IPS DF 6.9 (cell line): Measurements from ENCODE around the gene MCHR2.
"Not testable (repeated sequence)": the region's sequence is repeated elsewhere in the genome, so short reads cannot be mapped to it uniquely, and the experiment has no call there.

ENCODE experiments used
- DNase-seq: peaks from one replicate; pipeline ENCODE4 v3.0.0-alpha.2; 2013; ENCODE audit warnings: low read depth, low spot score
- H3K27ac ChIP-seq: one replicate; pipeline ENCODE4 v1.5.1; 2013; ENCODE audit warnings: low read length, control low read depth
- H3K27me3 ChIP-seq: 2 replicates; pipeline ENCODE4 v1.6.1; 2013; ENCODE audit warnings: mild to moderate bottlenecking, low read length; ENCODE audit not compliant: control insufficient read depth, insufficient read depth
- H3K36me3 ChIP-seq: 2 replicates; pipeline ENCODE4 v1.6.1; 2013; ENCODE audit warnings: low read length; ENCODE audit not compliant: control insufficient read depth, insufficient read depth
- H3K4me1 ChIP-seq: 2 replicates; pipeline ENCODE4 v1.6.1; 2013; ENCODE audit warnings: low read length; ENCODE audit not compliant: control insufficient read depth, insufficient read depth
- H3K4me3 ChIP-seq: 2 replicates; pipeline ENCODE4 v1.5.1; 2013; ENCODE audit warnings: mild to moderate bottlenecking, low read length
- H3K9me3 ChIP-seq: 2 replicates; pipeline ENCODE4 v1.6.1; 2013; ENCODE audit warnings: low read length, inconsistent platforms; ENCODE audit not compliant: control insufficient read depth, insufficient read depth
- WGBS: extraction: QIAGEN DNeasy Blood & Tissue Kit; methylation state at CpG from one replicate; pipeline ENCODE4 v1.1.7; 2013; ENCODE audit warnings: mixed read lengths, missing lambda C conversion rate; ENCODE audit not compliant: insufficient read length, insufficient coverage; 5-methylcytosine and 5-hydroxymethylcytosine counted together

The MCHR2 gene, protein sequence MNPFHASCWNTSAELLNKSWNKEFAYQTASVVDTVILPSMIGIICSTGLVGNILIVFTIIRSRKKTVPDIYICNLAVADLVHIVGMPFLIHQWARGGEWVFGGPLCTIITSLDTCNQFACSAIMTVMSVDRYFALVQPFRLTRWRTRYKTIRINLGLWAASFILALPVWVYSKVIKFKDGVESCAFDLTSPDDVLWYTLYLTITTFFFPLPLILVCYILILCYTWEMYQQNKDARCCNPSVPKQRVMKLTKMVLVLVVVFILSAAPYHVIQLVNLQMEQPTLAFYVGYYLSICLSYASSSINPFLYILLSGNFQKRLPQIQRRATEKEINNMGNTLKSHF

DNA sequence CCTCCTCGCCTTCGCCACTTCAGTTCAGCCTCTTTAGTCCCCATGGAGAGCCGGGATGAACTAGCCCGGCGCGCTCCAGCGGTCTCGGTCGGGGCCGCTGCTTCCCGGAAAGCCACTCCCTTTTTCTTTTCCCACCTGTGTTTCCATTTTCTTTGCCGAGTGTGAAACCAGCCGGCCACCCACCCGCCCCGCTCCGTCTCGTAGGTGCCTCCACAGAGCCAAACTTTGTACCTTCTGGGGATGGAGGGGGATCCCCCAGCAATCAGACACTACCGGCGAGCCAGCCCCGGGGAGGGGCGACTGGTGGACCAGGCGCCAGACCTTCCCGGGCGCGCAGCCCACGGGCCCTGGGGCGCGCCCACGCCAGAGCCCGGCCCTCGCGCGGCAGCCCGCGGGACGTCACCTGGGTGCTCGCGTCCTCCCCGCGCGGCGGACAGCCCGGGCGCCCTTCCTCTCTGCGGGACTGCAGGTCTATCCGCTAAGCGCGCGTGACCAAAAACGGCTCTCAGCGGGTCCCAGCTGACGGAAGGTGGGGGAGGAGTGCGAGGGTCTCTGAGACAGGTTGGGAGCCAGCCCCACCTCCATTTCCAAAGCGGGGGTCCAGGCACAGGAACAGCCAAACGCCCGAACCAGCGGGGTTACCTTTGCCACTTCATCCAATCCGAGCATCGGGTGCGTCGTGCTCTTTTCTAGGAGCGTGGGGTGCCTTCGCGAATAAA is at the start of gene MCHR2:
MCHR2 (minus strand) TSS at position 691 of the 719 bp plus-strand sequence. CDS start 38,076 bp downstream, outside the sequence.
- Histone ChIP-seq H3K27ac (no peak within 1 kb of the TSS), H3K4me3 (peak within 1 kb of the TSS; percentile 67), H3K9me3 (no peaks in the 10 kb centered on the region), H3K27me3 (peaks cover 16% of the 10 kb centered on the region; the same call in 1 of the 2 replicates), H3K4me1 (peaks cover 2% of the 10 kb centered on the region), H3K36me3 (no peaks in the 10 kb centered on the region)
- no peak for DNase-seq
- WGBS: no CpG with 5 or more reads among the region's 64 CpGs

DNA sequence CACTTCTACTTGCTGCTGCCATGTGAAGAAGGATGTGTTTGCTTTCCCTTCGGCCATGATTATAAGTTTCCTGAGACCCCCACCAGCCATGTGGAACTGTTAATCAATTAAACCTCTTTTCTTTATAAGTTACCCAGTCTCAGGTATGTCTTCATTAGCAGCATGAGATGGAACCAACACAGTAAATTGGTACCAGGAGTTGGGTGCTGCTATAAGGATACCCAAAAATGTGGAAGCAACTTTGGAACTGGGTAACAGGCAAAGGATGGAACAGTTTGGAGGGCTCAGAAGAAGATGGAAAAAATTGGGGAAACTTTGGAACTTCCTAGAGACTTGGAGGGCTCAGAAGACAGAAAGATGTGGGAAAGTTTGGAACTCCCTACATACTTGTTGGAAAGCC is 44.5 kb upstream of the MCHR2 start:
- DNase-seq, H3K36me3 ChIP-seq, H3K9me3 ChIP-seq, H3K4me1 ChIP-seq, H3K27ac ChIP-seq, H3K4me3 ChIP-seq, H3K27me3 ChIP-seq: not testable (repeated sequence)
- no CpG with 5 or more reads among the region's 1 CpG for WGBS

DNA sequence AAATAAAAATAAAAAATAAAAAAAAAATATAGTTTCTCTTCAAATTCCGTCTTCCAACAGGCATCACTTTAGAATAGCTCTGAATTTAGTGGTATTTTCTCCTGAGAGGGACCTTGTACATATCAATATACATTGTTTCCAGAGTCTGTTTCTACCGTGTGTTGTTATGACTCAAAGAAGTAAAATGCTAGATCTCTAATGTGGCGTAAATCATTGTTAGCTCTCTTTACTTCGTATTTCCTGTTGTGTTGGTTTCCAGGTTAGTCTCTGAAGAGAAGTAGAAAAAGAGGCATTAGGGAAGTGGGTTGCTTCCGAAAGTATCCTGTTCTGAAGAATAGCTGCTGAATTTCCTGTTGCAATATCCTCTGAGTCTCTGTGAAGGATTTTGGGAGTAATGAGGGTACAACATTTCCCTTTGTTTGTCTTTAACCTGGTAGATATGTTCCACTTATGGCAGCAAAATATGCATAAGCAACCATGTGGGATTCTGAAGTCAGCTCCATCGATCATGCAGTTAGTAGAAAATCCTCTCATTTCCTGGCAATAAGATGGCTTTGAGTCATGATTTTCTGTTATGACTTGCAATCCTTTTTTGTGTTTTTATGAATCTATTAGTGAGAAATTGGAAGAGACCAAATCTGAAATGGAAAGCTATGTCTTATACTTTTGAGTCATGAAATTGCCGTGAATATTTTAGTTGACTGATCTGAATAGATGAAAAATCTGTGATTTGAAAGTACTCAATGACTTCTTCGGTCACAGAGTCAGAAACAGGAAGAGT is 42.0 kb upstream of the MCHR2 start:
- H3K4me3 ChIP-seq: no peak overlapping the region
- no peaks in the 10 kb centered on the region for H3K9me3 ChIP-seq
- DNase-seq: no peak
- no peak overlapping the region for H3K27ac ChIP-seq
- no peaks in the 10 kb centered on the region for H3K27me3 ChIP-seq
- no CpG with 5 or more reads among the region's 8 CpGs for WGBS
- H3K36me3 ChIP-seq: no peaks in the 10 kb centered on the region
- H3K4me1 ChIP-seq: no peaks in the 10 kb centered on the region

DNA sequence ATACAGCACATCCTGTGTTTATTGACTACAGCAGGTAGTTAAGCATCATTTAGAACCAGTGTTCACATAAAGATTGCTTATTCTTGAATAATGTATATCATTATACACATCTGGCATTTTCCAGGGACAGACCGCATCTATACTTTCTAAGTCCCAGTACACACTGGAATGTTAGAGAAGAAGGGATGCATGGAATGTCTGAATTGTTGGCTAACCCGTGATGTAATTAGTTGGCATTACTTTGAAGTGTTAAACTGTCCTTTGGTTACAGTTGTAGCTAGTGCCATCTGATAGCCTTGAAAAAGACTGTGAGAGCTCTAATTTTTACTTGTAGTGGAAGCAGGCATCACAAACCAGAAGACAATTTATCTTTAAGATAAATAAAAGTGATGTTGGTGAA is 29.8 kb upstream of the MCHR2 start:
- Histone ChIP-seq H3K27ac (no peak overlapping the region), H3K36me3 (no peaks in the 10 kb centered on the region), H3K4me3 (no peak overlapping the region), H3K27me3 (no peaks in the 10 kb centered on the region), H3K9me3 (no peaks in the 10 kb centered on the region), H3K4me1 (no peaks in the 10 kb centered on the region)
- WGBS: no CpG with 5 or more reads among the region's 2 CpGs
- DNase-seq: no peak

DNA sequence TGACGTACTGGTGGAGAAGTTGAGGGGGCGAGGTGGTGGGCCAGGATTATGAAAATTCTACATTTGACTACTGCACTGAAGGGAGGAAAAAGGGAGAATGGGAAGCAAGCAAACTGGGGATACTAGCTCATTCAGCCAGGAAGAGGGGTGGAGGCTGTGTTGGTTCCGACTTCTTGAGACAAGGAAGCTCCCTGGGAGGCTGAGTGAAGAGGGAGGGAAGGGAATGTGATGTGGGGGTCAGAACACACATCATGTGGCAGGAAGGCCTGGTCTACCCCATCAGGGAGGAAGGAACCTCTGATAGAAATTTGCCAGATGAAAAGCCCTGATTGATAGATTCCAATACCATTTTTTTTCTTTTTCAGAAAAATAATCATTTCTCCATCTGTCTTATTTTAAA is 28.8 kb upstream of the MCHR2 start:
- Histone ChIP-seq H3K9me3 (no peaks in the 10 kb centered on the region), H3K27ac (no peak overlapping the region), H3K4me1 (no peaks in the 10 kb centered on the region), H3K36me3 (no peaks in the 10 kb centered on the region), H3K27me3 (no peaks in the 10 kb centered on the region), H3K4me3 (no peak overlapping the region)
- no CpG with 5 or more reads among the region's 3 CpGs for WGBS
- no peak for DNase-seq

DNA sequence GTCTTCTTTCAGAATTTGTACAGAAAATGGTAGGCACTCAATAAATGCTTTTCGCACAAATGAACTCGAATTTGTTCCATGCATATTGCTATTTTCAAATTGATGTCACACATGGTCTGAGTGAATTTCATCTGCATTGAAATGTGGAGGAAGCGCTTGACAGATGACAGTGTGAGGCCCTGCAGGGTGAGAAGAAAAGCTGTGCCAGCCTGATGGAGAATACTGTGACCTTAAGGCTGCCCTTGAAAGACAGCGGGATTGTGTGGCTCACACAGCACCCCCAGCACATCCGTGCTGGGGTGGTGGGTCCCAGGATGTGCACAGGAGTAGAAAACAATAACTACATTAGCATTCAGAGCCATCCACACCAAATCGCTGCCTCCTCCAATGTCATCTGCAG is 14.8 kb upstream of the MCHR2 start:
- H3K27ac ChIP-seq: no peak overlapping the region
- no peaks in the 10 kb centered on the region for H3K36me3 ChIP-seq
- no peaks in the 10 kb centered on the region for H3K27me3 ChIP-seq
- no CpG with 5 or more reads among the region's 6 CpGs for WGBS
- no peaks in the 10 kb centered on the region; the same call in none of the 2 replicates for H3K4me1 ChIP-seq
- no peaks in the 10 kb centered on the region for H3K9me3 ChIP-seq
- no peak for DNase-seq
- H3K4me3 ChIP-seq: no peak overlapping the region

DNA sequence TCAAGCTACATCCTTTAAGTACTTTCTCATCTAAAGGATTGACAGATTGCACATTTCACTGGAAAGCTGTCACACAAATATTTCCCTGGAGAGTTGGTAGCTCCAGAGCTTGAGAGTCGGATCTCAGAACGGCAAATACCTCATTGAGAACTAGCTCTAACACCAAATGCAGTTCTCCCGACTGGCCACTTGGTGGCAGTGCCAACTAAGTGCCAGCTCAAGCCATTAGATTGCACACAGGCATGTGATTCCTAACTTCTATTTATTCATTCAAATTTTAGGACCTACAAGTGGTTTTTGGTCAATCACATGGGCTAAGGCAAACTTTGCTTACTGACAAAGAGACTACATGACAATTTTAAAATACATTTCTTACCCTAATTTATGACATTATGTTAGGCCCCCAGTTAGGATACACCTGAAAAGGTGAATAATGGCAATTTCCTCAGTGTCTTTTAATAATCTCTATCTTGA is 7.9 kb upstream of the MCHR2 start:
- H3K9me3 ChIP-seq: no peaks in the 10 kb centered on the region
- H3K27ac ChIP-seq: no peak overlapping the region
- H3K27me3 ChIP-seq: no peaks in the 10 kb centered on the region
- WGBS: no CpG with 5 or more reads among the region's 3 CpGs
- no peaks in the 10 kb centered on the region for H3K36me3 ChIP-seq
- DNase-seq: no peak
- no peaks in the 10 kb centered on the region for H3K4me1 ChIP-seq
- H3K4me3 ChIP-seq: no peak overlapping the region

DNA sequence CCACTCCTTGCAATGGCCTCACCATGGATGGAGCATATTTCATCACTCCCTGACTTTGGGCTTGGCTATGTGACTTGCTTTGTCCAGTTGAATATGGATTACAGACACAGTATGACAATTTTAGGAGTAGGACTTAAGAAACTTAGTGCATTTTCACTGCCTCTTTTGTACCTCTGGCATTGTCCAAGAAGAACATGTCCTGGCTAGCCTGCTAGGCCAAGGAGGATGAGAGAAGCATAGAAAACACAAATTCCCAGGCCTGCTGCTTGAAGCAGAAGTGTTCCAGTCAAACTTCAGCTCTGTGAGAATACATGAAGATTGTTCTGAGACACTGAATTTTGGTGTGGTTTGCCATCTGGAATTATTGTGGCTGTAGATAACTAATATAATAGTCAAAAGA is 3.1 kb upstream of the MCHR2 start:
- H3K36me3 ChIP-seq: no peaks in the 10 kb centered on the region
- H3K4me1 ChIP-seq: peaks cover 2% of the 10 kb centered on the region
- peaks cover 16% of the 10 kb centered on the region; the same call in 1 of the 2 replicates for H3K27me3 ChIP-seq
- no peak overlapping the region for H3K27ac ChIP-seq
- no peaks in the 10 kb centered on the region for H3K9me3 ChIP-seq
- DNase-seq: no peak
- no peak overlapping the region for H3K4me3 ChIP-seq

DNA sequence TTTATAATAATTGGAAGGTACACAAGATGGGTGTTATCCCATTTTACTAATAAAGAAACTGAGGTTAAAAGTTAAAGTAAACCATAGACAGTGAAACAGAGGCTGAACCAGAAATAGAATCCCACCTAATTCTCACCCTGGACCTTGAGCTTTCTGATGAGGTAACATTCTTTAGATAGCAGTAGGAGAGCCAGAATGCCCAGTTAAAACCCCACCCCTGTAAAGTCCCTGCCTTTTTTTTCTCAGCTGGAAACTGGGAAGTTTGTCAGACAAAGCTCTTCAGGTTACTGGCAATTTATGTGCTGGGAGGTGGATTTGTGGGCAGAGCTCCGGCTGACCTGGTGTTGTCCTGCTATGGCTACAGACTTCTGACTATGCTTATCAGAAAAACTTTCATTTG is 1.9 kb upstream of the MCHR2 start:
- Histone ChIP-seq H3K36me3 (no peaks in the 10 kb centered on the region), H3K9me3 (no peaks in the 10 kb centered on the region), H3K4me1 (peaks cover 2% of the 10 kb centered on the region), H3K27ac (no peak overlapping the region), H3K4me3 (no peak overlapping the region), H3K27me3 (peaks cover 16% of the 10 kb centered on the region; the same call in 1 of the 2 replicates)
- no peak for DNase-seq
- WGBS: no CpG with 5 or more reads among the region's 1 CpG

DNA sequence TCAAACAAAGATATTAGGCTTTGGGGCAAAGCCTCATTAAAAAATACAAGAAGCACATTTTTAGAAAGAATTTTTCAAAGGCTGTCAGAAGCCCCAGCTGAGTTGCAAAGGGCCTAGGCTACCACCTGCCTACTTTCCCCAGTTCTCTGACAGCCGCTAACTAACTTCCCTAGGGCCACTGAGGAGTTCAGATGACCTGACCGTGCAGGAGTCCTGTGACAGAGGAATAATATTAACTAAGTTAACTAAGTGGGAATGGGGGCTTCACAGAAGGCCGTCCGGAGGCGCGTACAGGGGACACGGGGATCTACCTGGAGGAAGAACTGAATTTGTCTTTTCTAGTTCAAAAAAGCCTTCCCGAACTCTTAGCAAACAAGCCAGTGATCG is 884 bp downstream of the MCHR2 start:
- Histone ChIP-seq H3K36me3 (no peaks in the 10 kb centered on the region), H3K27ac (no peak overlapping the region), H3K4me1 (peaks cover 2% of the 10 kb centered on the region), H3K27me3 (peaks cover 16% of the 10 kb centered on the region; the same call in 1 of the 2 replicates), H3K9me3 (no peaks in the 10 kb centered on the region), H3K4me3 (no peak overlapping the region; the same call in 1 of the 2 replicates)
- WGBS: no CpG with 5 or more reads among the region's 9 CpGs
- DNase-seq: no peak
